ENCODE results near the gene CTSO.
"Not testable (repeated sequence)": the region's sequence is repeated elsewhere in the genome, so short reads cannot be mapped to it uniquely, and the experiment has no call there.

CTSO gene

DNA sequence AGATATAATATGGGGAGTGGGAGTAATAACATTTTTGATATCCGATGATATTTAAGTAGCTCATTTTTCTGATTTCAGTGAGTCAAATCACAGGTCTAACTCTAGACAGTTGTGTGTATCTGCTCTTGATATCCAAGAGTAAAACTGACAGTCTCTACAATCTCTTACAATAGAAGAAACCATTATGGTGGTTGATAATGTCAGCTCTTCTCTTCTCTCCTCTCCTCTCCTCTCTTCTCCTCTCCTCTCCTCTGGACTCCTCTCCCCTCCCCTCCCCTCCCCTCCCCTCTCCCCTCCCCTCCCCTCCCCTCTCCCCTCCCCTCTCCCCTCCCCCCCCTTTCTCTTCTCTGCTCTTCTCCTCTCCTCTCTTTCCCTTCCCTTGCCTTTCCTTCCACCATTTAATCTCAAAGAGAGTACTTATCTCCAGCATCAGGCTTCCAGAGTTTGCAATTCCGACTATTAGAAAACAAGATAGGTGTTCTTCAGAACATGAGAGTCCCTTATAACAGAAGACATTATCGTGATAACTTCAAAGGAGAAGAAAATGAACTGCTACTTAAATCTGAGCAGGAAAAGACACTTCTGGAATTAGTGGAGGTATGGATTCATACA lies 43.9 kb downstream of the CTSO start:
- H3K27ac ChIP-seq (ENCODE audit: low read depth, low read length), result no peak overlapping the region
- no peaks in the 10 kb centered on the region for H3K36me3 ChIP-seq (ENCODE audit: control insufficient read depth in 5 of 5, insufficient read depth in 5 of 5, low read length in 5 of 5)
- peaks cover 0 to 18% (median 11%) of the 10 kb centered on the region in 5 donors for H3K4me1 ChIP-seq (ENCODE audit: control insufficient read depth in 5 of 5, insufficient read depth in 5 of 5, low read length in 5 of 5)
- no peaks in the 10 kb centered on the region for H3K9me3 ChIP-seq (ENCODE audit: control insufficient read depth in 5 of 5, low read length in 5 of 5)
- no peak overlapping the region for H3K9ac ChIP-seq (ENCODE audit: low read length in 5 of 5)
- no peaks in the 10 kb centered on the region for H3K27me3 ChIP-seq (ENCODE audit: control insufficient read depth in 5 of 5, insufficient read depth in 4 of 5, low read length in 5 of 5)
- H3K4me3 ChIP-seq (ENCODE audit: low read depth in 1 of 5, low read length in 5 of 5), result no peak overlapping the region

DNA sequence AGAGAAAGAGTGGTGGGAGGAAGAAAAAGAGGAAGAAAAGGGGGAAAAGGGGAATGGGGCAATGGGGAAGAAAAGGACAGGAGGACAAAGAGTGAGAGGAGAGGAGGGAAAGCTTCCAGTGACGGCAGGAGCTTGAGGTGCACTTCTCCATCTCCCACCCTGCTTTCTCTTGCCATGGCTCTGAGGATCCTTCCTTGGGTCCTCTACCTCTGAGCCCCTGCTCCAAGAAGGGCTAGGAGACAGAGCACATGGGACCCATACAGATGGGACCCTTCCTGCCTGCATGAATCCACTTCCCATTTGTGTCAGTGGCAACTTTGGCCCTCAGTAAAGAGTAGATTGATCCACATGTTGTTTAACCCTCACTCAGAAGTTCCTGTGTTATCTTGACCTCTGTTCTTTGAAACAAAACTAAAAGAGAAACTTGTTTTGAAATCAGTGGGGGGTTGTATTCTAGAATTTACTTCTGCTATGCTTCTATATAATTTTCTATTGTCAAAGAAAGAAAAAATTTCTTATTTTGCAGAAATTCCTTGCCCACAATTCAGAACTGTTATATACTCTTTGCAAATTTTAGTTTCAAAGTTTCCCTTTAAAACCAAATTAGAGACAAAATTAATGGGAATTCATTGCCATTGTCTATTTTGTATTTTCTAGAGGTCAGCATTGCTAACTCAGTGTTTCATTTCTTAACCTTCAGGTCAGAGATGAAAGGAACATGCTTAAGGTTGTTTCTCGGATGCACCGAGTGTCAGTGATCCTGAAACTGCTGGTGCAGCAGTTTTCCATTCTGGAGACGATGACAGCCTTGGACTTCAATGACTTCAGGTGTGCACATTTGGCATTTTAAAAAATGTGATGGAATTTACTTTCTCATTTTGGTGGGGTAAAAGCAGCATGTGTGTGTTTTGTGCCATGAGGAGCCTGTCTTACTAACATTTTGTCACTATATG lies 45.2 kb downstream of the CTSO start:
- Histone ChIP-seq H3K9ac (ENCODE audit: low read length in 5 of 5) (no peak overlapping the region), H3K4me3 (ENCODE audit: low read depth in 1 of 5, low read length in 5 of 5) (no peak overlapping the region), H3K9me3 (ENCODE audit: control insufficient read depth in 5 of 5, low read length in 5 of 5) (no peaks in the 10 kb centered on the region), H3K27me3 (ENCODE audit: control insufficient read depth in 5 of 5, insufficient read depth in 4 of 5, low read length in 5 of 5) (no peaks in the 10 kb centered on the region), H3K4me1 (ENCODE audit: control insufficient read depth in 5 of 5, insufficient read depth in 5 of 5, low read length in 5 of 5) (peaks cover 0 to 20% (median 11%) of the 10 kb centered on the region in 5 donors), H3K27ac (ENCODE audit: low read depth, low read length) (no peak overlapping the region), H3K36me3 (ENCODE audit: control insufficient read depth in 5 of 5, insufficient read depth in 5 of 5, low read length in 5 of 5) (no peaks in the 10 kb centered on the region)

DNA sequence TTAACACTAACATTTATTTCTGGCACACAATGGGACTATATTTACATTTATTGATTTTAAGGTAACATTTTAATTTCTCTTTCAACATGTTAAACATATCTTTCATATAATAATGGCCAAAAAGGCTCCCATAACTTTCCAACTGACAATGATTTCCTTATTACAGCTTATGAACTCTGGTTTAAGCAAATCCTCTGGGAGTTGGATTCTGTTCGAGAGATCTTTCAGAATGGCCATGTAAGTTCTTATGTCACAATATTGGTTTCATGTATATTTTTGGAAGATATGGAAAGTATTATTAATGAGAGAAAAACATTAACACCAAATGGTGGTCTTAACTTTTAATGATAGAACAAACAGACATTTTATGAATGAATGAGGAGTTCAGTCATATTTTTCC lies 46.1 kb downstream of the CTSO start:
- H3K9ac ChIP-seq (ENCODE audit: low read length in 5 of 5), result no peak overlapping the region
- no peaks in the 10 kb centered on the region for H3K27me3 ChIP-seq (ENCODE audit: control insufficient read depth in 5 of 5, insufficient read depth in 4 of 5, low read length in 5 of 5)
- no peak overlapping the region for H3K27ac ChIP-seq (ENCODE audit: low read depth, low read length)
- no peaks in the 10 kb centered on the region for H3K9me3 ChIP-seq (ENCODE audit: control insufficient read depth in 5 of 5, low read length in 5 of 5)
- H3K4me1 ChIP-seq (ENCODE audit: control insufficient read depth in 5 of 5, insufficient read depth in 5 of 5, low read length in 5 of 5), result peaks cover 0 to 25% (median 11%) of the 10 kb centered on the region in 5 donors
- H3K36me3 ChIP-seq (ENCODE audit: control insufficient read depth in 5 of 5, insufficient read depth in 5 of 5, low read length in 5 of 5), result no peaks in the 10 kb centered on the region
- H3K4me3 ChIP-seq (ENCODE audit: low read depth in 1 of 5, low read length in 5 of 5), result no peak overlapping the region

DNA sequence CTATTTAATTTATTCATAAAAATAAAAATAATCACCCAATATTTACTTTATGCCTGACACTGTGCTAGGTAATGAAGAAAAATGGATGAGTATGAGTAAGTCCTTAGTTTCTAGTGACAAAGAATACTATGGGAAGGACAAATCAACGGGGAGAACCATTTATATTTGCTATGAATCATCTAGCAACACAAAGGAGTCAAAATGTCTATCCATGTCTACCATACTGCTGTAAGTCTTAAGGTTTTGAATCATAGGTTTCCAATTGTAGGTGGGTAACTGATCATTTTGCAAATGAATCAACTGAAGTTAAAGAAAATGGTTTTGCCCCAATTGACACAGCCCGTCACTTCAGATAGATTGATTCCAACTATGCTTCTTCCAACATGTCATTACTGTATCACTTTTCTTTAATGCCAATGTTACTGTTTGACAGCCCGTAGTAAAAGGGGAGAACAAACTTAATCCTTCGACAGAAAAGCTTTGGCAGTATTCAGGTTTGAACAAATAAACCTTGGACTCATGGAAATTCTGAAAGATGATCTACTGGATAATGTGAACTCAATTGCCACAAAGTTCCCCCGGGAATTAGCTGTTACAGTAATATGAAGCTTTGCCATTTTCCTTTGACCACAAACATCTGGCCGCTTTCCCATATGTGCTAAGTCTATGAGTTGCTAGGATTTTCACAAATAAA lies 47.0 kb downstream of the CTSO start:
- Histone ChIP-seq H3K36me3 (ENCODE audit: control insufficient read depth in 5 of 5, insufficient read depth in 5 of 5, low read length in 5 of 5) (no peaks in the 10 kb centered on the region), H3K9ac (ENCODE audit: low read length in 5 of 5) (no peak overlapping the region), H3K4me1 (ENCODE audit: control insufficient read depth in 5 of 5, insufficient read depth in 5 of 5, low read length in 5 of 5) (peaks cover 0 to 25% (median 11%) of the 10 kb centered on the region in 5 donors), H3K9me3 (ENCODE audit: control insufficient read depth in 5 of 5, low read length in 5 of 5) (no peaks in the 10 kb centered on the region), H3K4me3 (ENCODE audit: low read depth in 1 of 5, low read length in 5 of 5) (no peak overlapping the region), H3K27ac (ENCODE audit: low read depth, low read length) (no peak overlapping the region), H3K27me3 (ENCODE audit: control insufficient read depth in 5 of 5, insufficient read depth in 4 of 5, low read length in 5 of 5) (no peaks in the 10 kb centered on the region)

DNA sequence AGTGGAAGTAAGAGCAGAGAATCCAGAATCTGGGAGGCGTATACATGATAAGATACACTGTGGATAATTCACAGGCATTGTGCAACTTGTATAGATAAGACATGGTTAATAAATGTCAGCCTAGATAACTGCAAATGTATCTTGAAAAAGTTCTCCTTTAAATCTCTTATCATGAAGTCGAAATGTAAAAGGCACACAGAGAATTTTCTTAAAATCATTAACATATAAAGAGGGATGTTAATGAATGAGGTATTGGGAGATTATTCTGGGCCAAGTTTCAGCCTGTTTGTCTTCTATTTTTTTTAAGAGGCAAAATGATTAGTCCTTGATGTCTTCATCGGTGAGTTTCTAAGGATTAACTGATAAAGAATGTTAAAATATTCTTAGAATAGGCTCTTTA lies 49.3 kb downstream of the CTSO start:
- H3K27me3 ChIP-seq (ENCODE audit: control insufficient read depth in 5 of 5, insufficient read depth in 4 of 5, low read length in 5 of 5), result no peaks in the 10 kb centered on the region
- no peak overlapping the region for H3K9ac ChIP-seq (ENCODE audit: low read length in 5 of 5)
- no peak overlapping the region for H3K27ac ChIP-seq (ENCODE audit: low read depth, low read length)
- H3K4me3 ChIP-seq (ENCODE audit: low read depth in 1 of 5, low read length in 5 of 5), result no peak overlapping the region
- H3K9me3 ChIP-seq (ENCODE audit: control insufficient read depth in 5 of 5, low read length in 5 of 5), result no peaks in the 10 kb centered on the region
- H3K4me1 ChIP-seq (ENCODE audit: control insufficient read depth in 5 of 5, insufficient read depth in 5 of 5, low read length in 5 of 5), result peaks cover 0 to 25% (median 11%) of the 10 kb centered on the region in 5 donors
- no peaks in the 10 kb centered on the region for H3K36me3 ChIP-seq (ENCODE audit: control insufficient read depth in 5 of 5, insufficient read depth in 5 of 5, low read length in 5 of 5)

DNA sequence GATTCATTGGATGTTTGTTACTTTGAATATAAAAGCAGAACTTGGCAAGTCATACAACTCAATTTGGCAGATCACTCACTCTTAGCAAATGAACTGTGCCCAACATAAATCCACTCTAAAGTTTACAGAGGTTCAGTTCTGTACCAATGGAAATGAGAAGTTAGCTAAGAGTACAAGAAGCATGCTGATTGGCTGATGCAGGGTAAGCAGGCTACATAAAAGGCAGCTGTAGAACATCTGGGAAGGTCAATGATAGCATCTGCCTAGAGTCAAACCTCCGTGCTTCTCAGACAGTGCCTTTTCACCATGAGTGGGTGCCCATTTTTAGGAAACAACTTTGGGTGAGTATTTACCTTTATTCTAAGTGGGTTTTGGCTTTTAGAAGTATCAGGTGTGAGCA lies 50.2 kb downstream of the CTSO start, which contains the start of gene TDO2:
Gene TDO2, plus strand, starts transcription at position 244 of the 400 bp plus-strand sequence. Its CDS starts 63 bp downstream, at position 307.
- Histone ChIP-seq H3K36me3 (ENCODE audit: control insufficient read depth in 5 of 5, insufficient read depth in 5 of 5, low read length in 5 of 5) (no peaks in the 10 kb centered on the region), H3K9me3 (ENCODE audit: control insufficient read depth in 5 of 5, low read length in 5 of 5) (no peaks in the 10 kb centered on the region), H3K4me1 (ENCODE audit: control insufficient read depth in 5 of 5, insufficient read depth in 5 of 5, low read length in 5 of 5) (peaks cover 0 to 23% (median 11%) of the 10 kb centered on the region in 5 donors), H3K27me3 (ENCODE audit: control insufficient read depth in 5 of 5, insufficient read depth in 4 of 5, low read length in 5 of 5) (no peaks in the 10 kb centered on the region), H3K9ac (ENCODE audit: low read length in 5 of 5) (no peak within 1 kb of the TSS), H3K27ac (ENCODE audit: low read depth, low read length) (no peak within 1 kb of the TSS), H3K4me3 (ENCODE audit: low read depth in 1 of 5, low read length in 5 of 5) (no peak within 1 kb of the TSS)

DNA sequence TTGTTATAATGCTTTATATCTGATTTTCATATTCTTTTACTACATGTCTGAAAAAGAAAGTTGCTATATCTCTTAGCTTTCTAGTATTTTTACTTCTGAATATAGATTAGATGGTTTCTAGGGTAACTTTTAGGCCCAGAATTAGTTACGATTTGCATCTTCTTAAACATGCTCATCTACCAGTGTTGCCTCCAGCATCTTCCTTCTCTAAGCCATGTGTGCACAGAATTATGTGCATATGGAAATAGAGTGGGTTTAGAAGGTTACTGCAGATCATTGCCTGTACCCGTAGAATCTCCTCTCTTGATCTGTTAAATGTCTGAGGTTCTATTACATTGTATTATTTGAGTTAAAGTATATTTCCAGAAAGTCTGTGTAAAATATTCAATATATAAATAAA lies 52.7 kb downstream of the CTSO start:
- no peaks in the 10 kb centered on the region for H3K9me3 ChIP-seq (ENCODE audit: control insufficient read depth in 5 of 5, low read length in 5 of 5)
- H3K4me3 ChIP-seq (ENCODE audit: low read depth in 1 of 5, low read length in 5 of 5), result no peak overlapping the region
- no peak overlapping the region for H3K9ac ChIP-seq (ENCODE audit: low read length in 5 of 5)
- peaks cover 0 to 6% (median 0%) of the 10 kb centered on the region in 5 donors for H3K4me1 ChIP-seq (ENCODE audit: control insufficient read depth in 5 of 5, insufficient read depth in 5 of 5, low read length in 5 of 5)
- no peaks in the 10 kb centered on the region for H3K36me3 ChIP-seq (ENCODE audit: control insufficient read depth in 5 of 5, insufficient read depth in 5 of 5, low read length in 5 of 5)
- H3K27me3 ChIP-seq (ENCODE audit: control insufficient read depth in 5 of 5, insufficient read depth in 4 of 5, low read length in 5 of 5), result no peaks in the 10 kb centered on the region
- no peak overlapping the region for H3K27ac ChIP-seq (ENCODE audit: low read depth, low read length)

DNA sequence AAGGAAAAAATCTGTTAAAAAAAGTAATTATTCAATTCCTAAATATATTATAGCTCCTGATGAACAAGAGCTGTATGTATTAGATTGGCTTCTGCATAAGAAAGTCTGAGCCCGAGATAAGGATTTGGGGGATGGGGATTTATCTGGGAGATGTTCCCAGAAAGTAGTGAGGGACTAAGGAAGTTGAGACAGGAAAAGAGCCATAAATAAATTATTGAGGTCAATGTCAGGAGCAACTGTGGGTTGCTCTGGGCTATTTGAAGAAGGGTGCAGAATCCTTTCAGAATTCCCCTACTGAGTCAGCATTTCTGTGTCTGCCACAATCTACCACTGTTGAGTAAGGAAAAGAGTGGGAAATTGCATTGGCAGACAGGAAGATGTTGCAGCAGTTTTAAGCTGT lies 53.3 kb downstream of the CTSO start:
- H3K9me3 ChIP-seq (ENCODE audit: control insufficient read depth in 5 of 5, low read length in 5 of 5), result no peaks in the 10 kb centered on the region
- H3K4me3 ChIP-seq (ENCODE audit: low read depth in 1 of 5, low read length in 5 of 5), result no peak overlapping the region
- no peak overlapping the region for H3K9ac ChIP-seq (ENCODE audit: low read length in 5 of 5)
- peaks cover 0 to 6% (median 0%) of the 10 kb centered on the region in 5 donors for H3K4me1 ChIP-seq (ENCODE audit: control insufficient read depth in 5 of 5, insufficient read depth in 5 of 5, low read length in 5 of 5)
- no peaks in the 10 kb centered on the region for H3K27me3 ChIP-seq (ENCODE audit: control insufficient read depth in 5 of 5, insufficient read depth in 4 of 5, low read length in 5 of 5)
- no peak overlapping the region for H3K27ac ChIP-seq (ENCODE audit: low read depth, low read length)
- H3K36me3 ChIP-seq (ENCODE audit: control insufficient read depth in 5 of 5, insufficient read depth in 5 of 5, low read length in 5 of 5), result no peaks in the 10 kb centered on the region

DNA sequence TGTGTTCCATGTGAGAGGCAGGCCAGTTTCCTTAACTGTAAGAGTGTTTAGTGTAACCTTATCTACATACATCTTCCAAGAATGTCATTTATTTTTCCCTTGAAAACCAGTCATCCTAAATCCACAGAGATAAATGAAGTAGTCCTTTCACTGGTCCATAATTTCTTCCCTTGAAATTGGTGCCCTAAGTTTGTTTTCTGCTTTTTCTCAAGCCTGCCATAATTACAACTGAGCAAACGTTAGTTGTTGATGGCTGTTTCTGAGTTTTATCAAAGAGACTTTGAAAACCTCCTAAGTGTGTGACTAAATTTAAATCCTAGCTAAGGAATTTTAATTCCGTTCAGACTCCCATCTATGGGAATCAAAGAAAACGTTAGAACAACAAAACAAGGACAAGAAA lies 53.8 kb downstream of the CTSO start:
- no peaks in the 10 kb centered on the region for H3K36me3 ChIP-seq (ENCODE audit: control insufficient read depth in 5 of 5, insufficient read depth in 5 of 5, low read length in 5 of 5)
- H3K9me3 ChIP-seq (ENCODE audit: control insufficient read depth in 5 of 5, low read length in 5 of 5), result no peaks in the 10 kb centered on the region
- no peak overlapping the region for H3K27ac ChIP-seq (ENCODE audit: low read depth, low read length)
- peaks cover 0 to 6% (median 0%) of the 10 kb centered on the region in 5 donors for H3K4me1 ChIP-seq (ENCODE audit: control insufficient read depth in 5 of 5, insufficient read depth in 5 of 5, low read length in 5 of 5)
- H3K9ac ChIP-seq (ENCODE audit: low read length in 5 of 5), result no peak overlapping the region
- H3K4me3 ChIP-seq (ENCODE audit: low read depth in 1 of 5, low read length in 5 of 5), result no peak overlapping the region
- H3K27me3 ChIP-seq (ENCODE audit: control insufficient read depth in 5 of 5, insufficient read depth in 4 of 5, low read length in 5 of 5), result no peaks in the 10 kb centered on the region

DNA sequence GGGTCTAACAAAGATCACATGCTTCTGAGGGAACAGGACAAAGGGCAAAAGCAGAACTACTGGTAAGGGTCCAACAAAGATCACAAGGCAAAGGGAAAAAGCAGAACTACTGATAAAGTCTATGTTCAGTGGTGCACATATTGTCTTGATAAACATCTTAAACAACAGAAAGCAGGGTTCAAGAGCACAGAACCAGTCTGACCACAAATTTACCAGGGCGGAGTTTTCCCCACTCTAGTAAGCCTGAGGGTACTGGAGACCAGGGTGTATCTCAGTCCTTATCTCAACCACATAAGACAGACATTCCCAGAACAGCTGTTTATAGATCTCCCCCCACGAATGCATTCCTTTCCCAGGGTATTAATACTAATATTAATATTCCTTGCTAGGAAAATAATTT lies 55.3 kb downstream of the CTSO start:
- not testable (repeated sequence) for H3K36me3 ChIP-seq (ENCODE audit: control insufficient read depth in 5 of 5, insufficient read depth in 5 of 5, low read length in 5 of 5); H3K27ac ChIP-seq (ENCODE audit: low read depth, low read length); H3K4me3 ChIP-seq (ENCODE audit: low read depth in 1 of 5, low read length in 5 of 5); H3K27me3 ChIP-seq (ENCODE audit: control insufficient read depth in 5 of 5, insufficient read depth in 4 of 5, low read length in 5 of 5); H3K9me3 ChIP-seq (ENCODE audit: control insufficient read depth in 5 of 5, low read length in 5 of 5); H3K4me1 ChIP-seq (ENCODE audit: control insufficient read depth in 5 of 5, insufficient read depth in 5 of 5, low read length in 5 of 5); H3K9ac ChIP-seq (ENCODE audit: low read length in 5 of 5)
